HG02840 (cell line): Measurements from ENCODE around the gene UNC5B.

Experiments used
- ATAC-seq: cut with Tn5 transposase; IDR thresholded peaks from one replicate; pipeline ENCODE4 v1.9.1; 2021; ENCODE audit warnings: mild to moderate bottlenecking, moderate library complexity, moderate number of reproducible peaks; ENCODE audit not compliant: unreplicated experiment, low FRiP score

Gene UNC5B

DNA sequence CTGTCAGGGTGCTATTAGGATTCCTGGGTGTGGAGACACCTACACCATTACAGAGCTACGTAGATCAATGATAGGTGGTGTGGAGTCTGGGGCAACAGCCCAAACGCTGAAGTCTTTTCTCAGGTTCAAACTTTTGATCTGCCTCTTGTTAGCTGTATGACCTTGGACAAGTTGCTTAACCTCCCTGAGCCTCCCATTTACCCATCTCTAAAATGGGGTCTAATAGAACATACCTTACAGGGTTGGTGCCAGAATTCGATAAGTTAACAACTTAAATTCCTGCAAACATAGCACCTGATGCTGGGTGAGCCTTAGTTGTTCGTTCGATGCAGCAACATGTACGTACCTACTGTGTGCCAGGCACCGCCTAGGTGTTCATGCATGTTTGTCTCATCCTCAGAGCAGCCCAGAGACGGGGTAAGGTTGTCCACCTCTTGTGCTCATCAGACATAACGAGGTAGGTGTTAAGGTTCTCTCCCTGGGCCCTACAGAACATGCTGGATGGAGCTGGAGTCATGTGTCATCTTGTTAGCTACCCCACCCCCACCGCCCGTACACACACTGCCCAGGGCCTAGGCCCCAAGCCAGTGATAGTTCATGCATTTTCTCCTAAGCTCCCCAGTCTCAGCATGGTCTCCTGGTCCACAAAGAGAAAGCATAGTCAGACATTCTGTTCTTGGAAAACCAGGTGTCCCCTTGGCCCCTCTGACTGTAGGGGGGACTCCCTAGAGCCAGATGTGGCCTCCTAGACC is 65.7 kb downstream of the UNC5B start:
- ATAC-seq = no peak

- ATAC-seq = no peak
Observed at GRCh38 chr10:71278691-71279588, 66.6 kb downstream of the UNC5B start.

DNA sequence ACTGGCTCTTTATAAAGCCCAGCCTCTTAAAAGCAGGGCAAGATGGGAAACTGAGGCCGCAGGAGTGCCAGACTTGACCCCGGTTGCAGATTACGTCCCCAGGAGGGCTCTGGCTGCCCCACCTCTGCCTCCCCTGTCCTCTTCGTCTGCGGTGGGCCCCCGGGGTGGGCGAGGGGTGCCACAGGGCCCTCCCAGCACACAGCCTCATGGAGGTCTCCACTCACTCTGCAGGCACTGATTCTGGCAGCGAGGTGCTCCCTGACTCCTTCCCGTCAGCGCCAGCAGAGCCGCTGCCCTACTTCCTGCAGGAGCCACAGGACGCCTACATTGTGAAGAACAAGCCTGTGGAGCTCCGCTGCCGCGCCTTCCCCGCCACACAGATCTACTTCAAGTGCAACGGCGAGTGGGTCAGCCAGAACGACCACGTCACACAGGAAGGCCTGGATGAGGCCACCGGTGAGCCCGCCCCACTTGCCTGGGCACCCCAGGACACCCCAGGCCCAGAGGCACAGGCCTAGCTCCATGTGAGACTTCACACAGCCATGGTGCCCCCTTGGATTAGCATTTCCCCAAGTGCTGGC is 67.3 kb downstream of the UNC5B start:
- ATAC-seq = no peak

- ATAC-seq = no peak
Observed at GRCh38 chr10:71280216-71280615, 67.8 kb downstream of the UNC5B start.

DNA sequence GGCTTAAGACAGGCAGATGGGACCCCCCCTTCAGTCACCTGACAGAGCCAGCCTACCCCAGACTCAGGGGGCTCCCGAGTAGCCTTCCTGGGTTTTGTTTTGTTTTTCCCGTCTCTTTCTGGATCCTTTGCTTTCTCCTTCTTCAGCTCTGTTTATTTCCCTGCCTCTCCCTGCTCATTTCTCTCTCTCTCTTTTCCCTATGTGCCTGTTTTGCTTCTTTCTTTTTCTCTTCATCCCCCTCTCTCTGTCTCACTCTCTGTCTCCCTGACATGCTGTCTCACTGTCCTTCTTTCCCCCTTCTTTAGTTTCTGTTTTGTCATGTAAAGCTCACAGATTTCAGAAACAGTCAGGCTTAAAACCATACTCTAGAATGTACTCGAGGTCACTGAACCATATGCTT is 68.5 kb downstream of the UNC5B start:
- no peak for ATAC-seq

- ATAC-seq = no peak
Observed at GRCh38 chr10:71281646-71282322, 69.4 kb downstream of the UNC5B start.

- no peak for ATAC-seq
Observed at GRCh38 chr10:71282323-71282680, 69.9 kb downstream of the UNC5B start.

DNA sequence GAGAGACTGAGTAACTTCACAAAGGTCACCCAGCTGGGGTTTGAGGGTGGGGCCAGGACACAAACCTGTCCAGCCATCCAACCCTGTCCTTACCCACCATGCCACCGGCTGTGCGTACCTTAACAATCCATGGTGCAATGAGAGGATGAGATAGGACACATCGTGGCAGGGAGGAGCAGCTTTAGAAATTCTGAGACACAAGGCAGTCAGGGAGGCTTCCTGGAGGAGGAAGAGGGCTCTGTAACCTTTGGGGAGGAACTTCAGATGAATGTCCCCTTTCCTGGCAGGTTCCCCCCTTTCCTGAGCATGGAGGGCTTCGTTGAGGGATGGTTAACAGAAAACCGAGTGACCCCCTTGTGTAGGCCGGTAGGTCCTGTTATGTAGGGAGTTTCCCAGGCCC is 71.0 kb downstream of the UNC5B start:
- no peak for ATAC-seq

DNA sequence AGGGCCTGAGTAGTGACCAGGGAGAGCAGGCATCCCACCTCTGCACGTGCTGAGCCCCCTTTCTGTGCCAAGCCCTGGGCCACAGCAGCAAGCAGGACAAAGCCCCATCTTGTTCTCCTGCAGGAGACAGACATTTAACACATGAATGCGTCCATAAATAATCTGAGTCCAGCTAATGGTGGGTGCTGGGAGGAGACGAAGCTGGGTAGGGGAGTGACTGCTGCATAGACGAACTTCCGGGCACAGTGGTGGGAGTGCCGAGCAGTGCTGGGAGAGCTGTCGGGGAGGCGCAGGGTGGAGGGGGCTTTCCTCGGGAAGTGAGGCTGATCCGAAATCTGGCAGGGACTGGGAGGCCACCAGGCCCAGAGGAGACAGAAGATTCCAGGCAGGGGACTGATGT is 71.5 kb downstream of the UNC5B start:
- no peak for ATAC-seq

DNA sequence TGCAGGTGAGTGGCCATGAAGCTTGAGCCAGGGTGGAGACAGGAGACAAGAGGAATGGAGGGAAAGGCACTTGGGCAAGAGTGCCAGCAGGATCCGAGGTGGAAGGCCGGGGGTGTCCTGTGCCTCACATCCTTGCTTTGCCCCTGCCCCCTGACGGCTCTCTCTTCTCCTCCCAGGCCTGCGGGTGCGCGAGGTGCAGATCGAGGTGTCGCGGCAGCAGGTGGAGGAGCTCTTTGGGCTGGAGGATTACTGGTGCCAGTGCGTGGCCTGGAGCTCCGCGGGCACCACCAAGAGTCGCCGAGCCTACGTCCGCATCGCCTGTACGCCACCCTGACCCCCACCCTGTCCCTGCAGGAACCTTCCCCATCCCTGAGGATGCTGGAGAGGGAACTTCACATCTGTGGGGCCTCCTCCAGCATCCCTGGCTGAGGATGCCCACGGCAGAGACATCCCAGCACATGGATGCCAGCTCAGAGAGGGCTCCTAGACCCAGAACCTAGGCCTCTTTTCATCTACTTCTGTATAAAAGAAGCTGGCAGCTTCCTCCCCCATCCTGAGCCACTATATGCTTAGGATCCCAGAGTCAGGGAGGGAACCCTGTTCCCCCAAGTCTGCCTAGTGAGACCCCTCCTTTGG is 72.3 kb downstream of the UNC5B start:
- no peak for ATAC-seq

DNA sequence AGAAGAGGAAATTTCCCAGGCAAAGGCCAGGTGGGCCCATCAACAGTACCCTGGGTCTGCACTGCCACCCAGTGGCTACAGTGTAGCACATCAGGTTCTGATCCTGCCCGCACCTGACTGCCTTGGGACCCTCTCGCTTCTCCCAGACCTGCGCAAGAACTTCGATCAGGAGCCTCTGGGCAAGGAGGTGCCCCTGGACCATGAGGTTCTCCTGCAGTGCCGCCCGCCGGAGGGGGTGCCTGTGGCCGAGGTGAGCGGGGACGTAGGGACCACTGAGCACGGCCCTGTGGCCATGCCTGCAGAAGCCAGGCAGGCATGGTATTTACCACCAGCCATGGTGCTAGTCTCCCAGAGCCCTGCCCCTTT is 72.8 kb downstream of the UNC5B start:
- no peak for ATAC-seq

DNA sequence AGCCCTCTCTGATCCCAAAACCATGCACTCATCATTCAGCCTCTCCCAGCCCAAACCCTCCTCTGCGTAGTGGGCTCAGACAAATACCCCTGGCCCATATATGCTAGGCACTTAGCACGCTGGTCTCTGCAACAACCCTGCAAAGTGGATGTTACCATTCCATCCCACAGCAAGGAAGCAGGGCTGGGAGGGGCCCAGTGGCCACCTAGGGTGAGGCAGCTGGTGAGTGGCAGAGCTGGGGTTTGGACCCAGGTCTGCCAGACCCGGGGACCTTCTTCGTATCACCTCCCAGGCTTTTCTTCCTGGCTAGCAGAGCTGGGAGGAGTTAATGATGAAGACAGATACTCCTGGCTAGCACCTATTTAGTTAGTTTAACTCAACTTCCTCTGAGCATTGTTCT is 73.6 kb downstream of the UNC5B start:
- no peak for ATAC-seq

DNA sequence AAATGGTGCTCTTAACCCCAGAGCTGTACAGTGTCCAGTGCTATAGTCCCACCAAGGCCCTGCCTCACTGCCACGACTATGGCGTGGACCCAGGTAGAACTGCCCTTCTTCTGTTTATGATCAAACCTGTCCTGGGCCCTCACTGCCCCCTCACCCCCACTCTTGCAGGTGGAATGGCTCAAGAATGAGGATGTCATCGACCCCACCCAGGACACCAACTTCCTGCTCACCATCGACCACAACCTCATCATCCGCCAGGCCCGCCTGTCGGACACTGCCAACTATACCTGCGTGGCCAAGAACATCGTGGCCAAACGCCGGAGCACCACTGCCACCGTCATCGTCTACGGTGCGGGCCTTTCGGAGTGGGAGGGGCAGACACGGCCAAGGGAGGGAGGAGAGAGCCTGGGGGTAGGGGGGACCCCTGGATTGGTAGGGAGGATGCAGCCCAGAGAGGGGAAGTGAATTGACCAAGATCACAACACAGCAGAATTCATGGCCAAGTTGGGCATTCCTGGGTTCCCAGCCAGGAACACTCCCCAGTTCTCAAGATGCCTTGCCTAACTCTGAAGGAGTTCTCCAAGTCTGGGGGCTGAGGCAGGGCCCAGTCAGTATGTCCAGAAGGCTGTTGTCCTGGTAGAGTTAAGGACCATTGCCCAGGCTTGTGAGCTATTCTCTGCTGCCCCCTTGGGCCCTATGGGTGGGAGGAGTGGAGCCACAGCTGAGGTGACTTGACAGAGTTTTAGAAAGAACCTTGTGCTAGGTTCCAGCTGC is 74.3 kb downstream of the UNC5B start:
- no peak for ATAC-seq

GRCh38 chr10:71287456-71287855 is 75.1 kb downstream of the UNC5B start:
- ATAC-seq = no peak

- no peak for ATAC-seq
Observed at GRCh38 chr10:71288461-71288860, 76.1 kb downstream of the UNC5B start.

DNA sequence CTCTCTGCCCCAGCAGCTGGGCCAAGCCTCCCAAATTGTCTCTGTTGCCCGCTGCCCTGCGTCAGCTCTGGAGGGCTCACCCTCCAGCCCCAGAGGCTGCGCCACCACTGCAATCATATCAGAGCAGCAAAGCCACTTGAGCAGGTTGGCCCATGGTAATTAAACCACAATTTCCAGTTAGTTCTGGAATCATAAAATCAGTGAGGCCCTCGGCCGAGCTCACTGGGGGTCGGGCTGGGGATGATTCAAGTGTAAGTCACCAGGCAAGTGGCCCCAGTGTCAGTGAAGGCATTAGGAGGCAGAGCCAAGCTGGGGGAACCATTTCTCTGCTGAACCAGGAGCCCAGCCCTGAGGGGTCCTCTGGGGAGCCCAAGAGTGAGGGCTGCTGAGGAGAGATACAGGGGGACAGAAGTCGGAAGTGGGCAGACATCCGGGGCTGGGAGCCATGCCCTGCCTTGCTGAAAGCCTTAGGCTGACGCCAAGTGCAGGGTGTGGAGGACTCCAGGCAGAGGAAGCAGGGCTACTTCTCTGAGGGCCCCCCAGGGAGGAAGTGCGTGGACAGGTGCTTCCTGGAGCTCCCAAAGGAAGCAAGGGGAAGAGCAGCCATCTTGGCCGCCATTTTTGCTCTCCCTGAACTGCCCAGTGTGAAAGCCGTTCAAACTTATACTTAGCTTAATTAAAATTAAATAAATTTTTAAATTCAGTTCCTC is 77.2 kb downstream of the UNC5B start:
- no peak for ATAC-seq

GRCh38 chr10:71290331-71290730 is 78.0 kb downstream of the UNC5B start:
- ATAC-seq = no peak

GRCh38 chr10:71290806-71291527 is 78.6 kb downstream of the UNC5B start:
- ATAC-seq = no peak

- no peak for ATAC-seq
Observed at GRCh38 chr10:71291528-71291900, 79.1 kb downstream of the UNC5B start.
